Measurements from ENCODE around the gene MIA. TPM values are rescaled to one million over a fixed set of nuclear protein-coding genes. Genes with fewer than 3 reads are reported as not detected.
A peak's percentile ranks its signal among the peaks of the same experiment; 100 is the strongest.

Gene MIA
- total and polyA plus RNA-seq, 9 of the 15 experiments (the other 6 are each of a cell fraction or from before 2014, with no cell fraction given) = 0.21 TPM; not detected in 8

DNA sequence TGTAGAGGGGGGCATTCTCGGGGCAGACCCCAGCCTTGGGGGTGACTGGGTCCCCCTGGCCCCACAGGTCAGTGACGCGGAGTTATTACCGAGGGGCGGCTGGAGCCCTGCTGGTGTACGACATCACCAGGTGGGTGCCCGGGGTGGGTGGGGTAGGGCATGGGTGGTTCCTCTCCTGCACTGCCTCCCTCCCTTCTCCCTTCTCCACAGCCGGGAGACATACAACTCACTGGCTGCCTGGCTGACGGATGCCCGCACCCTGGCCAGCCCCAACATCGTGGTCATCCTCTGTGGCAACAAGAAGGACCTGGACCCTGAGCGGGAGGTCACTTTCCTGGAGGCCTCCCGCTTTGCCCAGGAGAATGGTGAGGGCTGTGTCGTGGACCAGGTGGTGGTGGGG is 8.4 kb downstream of the MIA start:
- H3K9me1 ChIP-seq (ENCODE audit: control insufficient read depth, insufficient read depth, low read length) = no peaks in the 10 kb centered on the region
- intact Hi-C loops (cut with micrococcal nuclease) = no loop called here

More for the DNA sequence above, 8.4 kb downstream of the MIA start:
- no TSS peak for BruUV-seq (replicated peaks)
- Histone ChIP-seq H3K4me2 (ENCODE audit: insufficient read depth, low read length) (no peak overlapping the region), H4K20me1 (replicated peaks; ENCODE audit: control insufficient read depth, insufficient read depth, low read length) (no peaks in the 10 kb centered on the region), H3K9ac (ENCODE audit: insufficient read depth in 1 of 2, low read depth in 2 of 2, low read length in 2 of 2) (peak overlapping the region in 1 of 2 experiments; percentile 68; a peak in 2 of 4 replicates), H3K79me2 (ENCODE audit: control insufficient read depth, insufficient read depth, low read length) (no peaks in the 10 kb centered on the region), H3K4me1 (replicated peaks in 1 of 2; ENCODE audit: control insufficient read depth in 2 of 2, insufficient read depth in 2 of 2, low read length in 2 of 2) (peaks cover 6 to 19% of the 10 kb centered on the region in 2 experiments; a peak in 4 of 5 replicates), H2AFZ (ENCODE audit: low read depth, low read length) (no peak overlapping the region), H3K27ac (ENCODE audit: extremely low read depth, low read depth, low read length) (no peak overlapping the region), H3K27me3 (ENCODE audit: control insufficient read depth in 2 of 2, insufficient read depth in 2 of 2, low read length in 2 of 2) (no peaks in the 10 kb centered on the region), H3K36me3 (ENCODE audit: control insufficient read depth, insufficient read depth, low read length) (no peaks in the 10 kb centered on the region), H3K4me3 (no peak overlapping the region), H3K9me3 (replicated peaks; ENCODE audit: control insufficient read depth, insufficient read depth, low read depth, low read length) (no peaks in the 10 kb centered on the region)
- WGBS (ENCODE audit: insufficient coverage, low coverage, missing lambda C conversion rate) = 80% methylated on average over 13 of the region's 14 CpGs
- no peak for ATAC-seq
- POLR2A ChIA-PET = no interaction called here
- in situ Hi-C loops (cut with MboI) = no loop called here
- no peak for TF ChIP-seq MIER1 (IDR thresholded peaks at IDR 0.05; ENCODE audit: low read depth)
- TF ChIP-seq LCOR (CRISPR knock-in tag; IDR thresholded peaks at IDR 0.05) = no peak
- TF ChIP-seq GABPB1 (CRISPR knock-in tag; IDR thresholded peaks at IDR 0.05) = no peak
- no peak for TF ChIP-seq FOXM1 (IDR thresholded peaks at IDR 0.05; ENCODE audit: low read depth)
- TF ChIP-seq FOXM1 (CRISPR knock-in tag; IDR thresholded peaks at IDR 0.05; ENCODE audit: low read depth) = no peak
- no peak for TF ChIP-seq KAT2B (IDR thresholded peaks at IDR 0.05; ENCODE audit: low read depth, low read length)
- no peak for TF ChIP-seq HNRNPLL (IDR thresholded peaks at IDR 0.05; ENCODE audit: low read depth, low read length, poor library complexity, severe bottlenecking)
- TF ChIP-seq, protein P1, sequence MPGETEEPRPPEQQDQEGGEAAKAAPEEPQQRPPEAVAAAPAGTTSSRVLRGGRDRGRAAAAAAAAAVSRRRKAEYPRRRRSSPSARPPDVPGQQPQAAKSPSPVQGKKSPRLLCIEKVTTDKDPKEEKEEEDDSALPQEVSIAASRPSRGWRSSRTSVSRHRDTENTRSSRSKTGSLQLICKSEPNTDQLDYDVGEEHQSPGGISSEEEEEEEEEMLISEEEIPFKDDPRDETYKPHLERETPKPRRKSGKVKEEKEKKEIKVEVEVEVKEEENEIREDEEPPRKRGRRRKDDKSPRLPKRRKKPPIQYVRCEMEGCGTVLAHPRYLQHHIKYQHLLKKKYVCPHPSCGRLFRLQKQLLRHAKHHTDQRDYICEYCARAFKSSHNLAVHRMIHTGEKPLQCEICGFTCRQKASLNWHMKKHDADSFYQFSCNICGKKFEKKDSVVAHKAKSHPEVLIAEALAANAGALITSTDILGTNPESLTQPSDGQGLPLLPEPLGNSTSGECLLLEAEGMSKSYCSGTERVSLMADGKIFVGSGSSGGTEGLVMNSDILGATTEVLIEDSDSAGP (CRISPR knock-in tag; IDR thresholded peaks at IDR 0.05) = no peak
- TF ChIP-seq PTTG1 (tag; IDR thresholded peaks at IDR 0.05; ENCODE audit: low read depth) = no peak
- no peak for TF ChIP-seq CHD4 (IDR thresholded peaks at IDR 0.05; ENCODE audit: insufficient read depth, insufficient replicate concordance, low read depth, low read length, poor library complexity, severe bottlenecking)
- TF ChIP-seq EWSR1 (IDR thresholded peaks at IDR 0.05; ENCODE audit: borderline replicate concordance, low read depth, partially characterized antibody) = no peak
- TF ChIP-seq ZC3H8 (IDR thresholded peaks at IDR 0.05) = no peak
- no peak for TF ChIP-seq BCOR (IDR thresholded peaks at IDR 0.05)
- TF ChIP-seq, protein P2, sequence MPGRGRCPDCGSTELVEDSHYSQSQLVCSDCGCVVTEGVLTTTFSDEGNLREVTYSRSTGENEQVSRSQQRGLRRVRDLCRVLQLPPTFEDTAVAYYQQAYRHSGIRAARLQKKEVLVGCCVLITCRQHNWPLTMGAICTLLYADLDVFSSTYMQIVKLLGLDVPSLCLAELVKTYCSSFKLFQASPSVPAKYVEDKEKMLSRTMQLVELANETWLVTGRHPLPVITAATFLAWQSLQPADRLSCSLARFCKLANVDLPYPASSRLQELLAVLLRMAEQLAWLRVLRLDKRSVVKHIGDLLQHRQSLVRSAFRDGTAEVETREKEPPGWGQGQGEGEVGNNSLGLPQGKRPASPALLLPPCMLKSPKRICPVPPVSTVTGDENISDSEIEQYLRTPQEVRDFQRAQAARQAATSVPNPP (IDR thresholded peaks at IDR 0.05; ENCODE audit: borderline replicate concordance, insufficient read depth, insufficient read length) = no peak
- no peak for TF ChIP-seq ETS2 (tag; IDR thresholded peaks at IDR 0.05; ENCODE audit: borderline replicate concordance, poor library complexity, severe bottlenecking)
- TF ChIP-seq TFE3 (CRISPR knock-in tag; IDR thresholded peaks at IDR 0.05) = no peak
- FAIRE-seq = no peak
- no peak for DNase-seq (ENCODE audit: extremely low read depth in 1 of 4, low spot score in 3 of 4)
- CTCF ChIA-PET (ENCODE audit: low intra/inter-chr PET ratio) = no interaction called here

All from K562 (cell line).